K562 (cell line): Measurements from ENCODE around the gene AGPAT3. TPM values are rescaled to one million over a fixed set of nuclear protein-coding genes. Genes with fewer than 3 reads are reported as not detected.

Experiments
- ATAC-seq: fragments of 200-7000 bp; cut with Tn5 transposase; 3 replicates; pipeline ENCODE4 v1.9.1; 2020; ENCODE audit warnings: moderate library complexity
- BruUV-seq: library from RNA; stranded (reverse); fragments of 400-500 nt; replicated peaks from 2 replicates; lab custom pipeline; 2021; lab: Mats Ljungman, UMichigan
- CTCF ChIA-PET: fragments of 300-600 bp; formaldehyde crosslinking; extraction: SDS; loops from one replicate; lab custom pipeline; 2021; ENCODE audit warnings: low intra/inter-chr PET ratio; lab: Yijun Ruan, JAX
- POLR2A ChIA-PET: fragments of 300-600, 350-650 bp; sonication (Branson Sonifier 250); formaldehyde crosslinking; extraction: SDS; loops from one replicate; lab custom pipeline; 2021; ENCODE audit warnings: antibody characterized with exemption, inconsistent platforms; lab: Yijun Ruan, JAX
- DNase-seq, 4 experiments: peaks; one replicate each; pipeline versions ENCODE4 v3.0.0 to v3.0.0-alpha.2; 2011 to 2018; ENCODE audit warnings: low spot score in 3 of 4, mixed read lengths in 3 of 4; ENCODE audit errors: extremely low read depth in 1 of 4
- FAIRE-seq: peaks from 2 replicates; lab custom pipeline; 2011; peaks lifted over from hg19 to GRCh38; lab: Jason Lieb, UNC
- H2AFZ ChIP-seq: 2 replicates; pipeline ENCODE4 v1.6.0; 2011; ENCODE audit warnings: low read depth, low read length, control low read depth, inconsistent platforms
- H3K27ac ChIP-seq: fragments of 200-600 bp; 3 replicates; pipeline ENCODE4 v1.8.0; 2011; ENCODE audit warnings: low read depth, mild to moderate bottlenecking, control low read depth, inconsistent platforms, low read length, moderate library complexity, mixed read lengths; ENCODE audit errors: extremely low read depth
- H3K27me3 ChIP-seq, 2 experiments: fragments of 300-600 bp in 1 of 2; 2 replicates in 1 of 2; 3 replicates in 1 of 2; pipeline versions ENCODE4 v1.6.0 to v1.8.0; 2011; ENCODE audit warnings: inconsistent platforms in 2 of 2, low read length in 2 of 2, mild to moderate bottlenecking in 1 of 2, mixed read lengths in 1 of 2, moderate library complexity in 1 of 2; ENCODE audit not compliant: control insufficient read depth in 2 of 2, insufficient read depth in 2 of 2
- H3K36me3 ChIP-seq: fragments of 300-600 bp; 3 replicates; pipeline ENCODE4 v1.8.0; 2011; ENCODE audit warnings: mild to moderate bottlenecking, low read length, inconsistent platforms; ENCODE audit not compliant: control insufficient read depth, insufficient read depth
- H3K4me1 ChIP-seq, 2 experiments: fragments of 200-600 bp in 1 of 2; replicated peaks in 1 of 2; 2 replicates in 1 of 2; 3 replicates in 1 of 2; pipeline versions ENCODE4 v1.5.1 to v1.8.0; 2011; ENCODE audit warnings: inconsistent platforms in 2 of 2, low read length in 2 of 2, mild to moderate bottlenecking in 1 of 2, mixed read lengths in 1 of 2, moderate library complexity in 1 of 2; ENCODE audit not compliant: control insufficient read depth in 2 of 2, insufficient read depth in 2 of 2
- H3K4me2 ChIP-seq: 2 replicates; pipeline ENCODE4 v1.6.1; 2011; ENCODE audit warnings: low read length, control low read depth, inconsistent platforms, mixed read lengths; ENCODE audit not compliant: insufficient read depth
- H3K4me3 ChIP-seq: fragments of 200-600 bp; sonication (generic), shearing (Covaris generic); 2 replicates; pipeline ENCODE4 v1.5.1; 2016; ENCODE audit warnings: control low read depth, inconsistent platforms
- H3K79me2 ChIP-seq: fragments of 200-600 bp; 3 replicates; pipeline ENCODE4 v1.8.0; 2011; ENCODE audit warnings: low read length, inconsistent platforms; ENCODE audit not compliant: control insufficient read depth, insufficient read depth
- H3K9ac ChIP-seq, 2 experiments: 2 replicates each; pipeline versions ENCODE4 v1.6.0 to v1.6.1; 2011; ENCODE audit warnings: low read depth in 2 of 2, low read length in 2 of 2, control low read depth in 1 of 2, inconsistent platforms in 1 of 2, mild to moderate bottlenecking in 1 of 2, mixed read lengths in 1 of 2; ENCODE audit not compliant: insufficient read depth in 1 of 2
- H3K9me1 ChIP-seq: one replicate; pipeline ENCODE4 v1.6.0; 2011; ENCODE audit warnings: inconsistent platforms, mild to moderate bottlenecking, low read length, moderate library complexity; ENCODE audit not compliant: control insufficient read depth, insufficient read depth
- H3K9me3 ChIP-seq: replicated peaks from 2 replicates; pipeline ENCODE4 v1.5.1; 2011; ENCODE audit warnings: low read depth, low read length, inconsistent platforms; ENCODE audit not compliant: control insufficient read depth, insufficient read depth
- H4K20me1 ChIP-seq: replicated peaks from 2 replicates; pipeline ENCODE4 v1.6.1; 2011; ENCODE audit warnings: low read length, inconsistent platforms, mixed read lengths; ENCODE audit not compliant: control insufficient read depth, insufficient read depth
- CSDE1 ChIP-seq, 2 experiments: fragments of 450-650 bp; IDR thresholded peaks; 2 replicates each; pipeline ENCODE4 v1.6.1; 2016; ENCODE audit warnings: mild to moderate bottlenecking in 1 of 2
- NFIC ChIP-seq: fragments of 450-650 bp; IDR thresholded peaks from 2 replicates; pipeline ENCODE4 v1.6.1; 2017; ENCODE audit warnings: mild to moderate bottlenecking, inconsistent platforms
- ZNF165 ChIP-seq: fragments of 250-450 bp; sonication (Bioruptor Pico); IDR thresholded peaks from 2 replicates; pipeline ENCODE4 v1.4.0; 2020; ENCODE audit warnings: borderline replicate concordance
- ZNF507 ChIP-seq: conservative IDR thresholded peaks from 2 replicates; pipeline ENCODE4 v1.6.1; 2017; ENCODE audit warnings: missing genetic modification characterization, missing compliant biosample characterization
- WGBS: fragments of 100-300 bp; shearing (Covaris generic); methylation state at CpG from one replicate; pipeline ENCODE4 v1.1.6; 2016; ENCODE audit warnings: low coverage, mixed read lengths; ENCODE audit not compliant: insufficient coverage; ENCODE audit errors: missing lambda C conversion rate; 5-methylcytosine and 5-hydroxymethylcytosine counted together
- in situ Hi-C: fragments of 300-500 bp; cut with MboI; formaldehyde crosslinking; loops from 4 replicates; pipeline ENCODE4 v1.15.0; 2018; ENCODE audit warnings: inconsistent platforms, mixed read lengths
- intact Hi-C: fragments of 100-400 bp; cut with micrococcal nuclease; formaldehyde crosslinking; loops from 2 replicates; pipeline ENCODE4 v1.14.2; 2022
- polyA plus RNA-seq, 8 experiments: library from polyadenylated mRNA; depleted of rRNA in 4 of 8; stranded (reverse) in 5 of 8; unstranded in 3 of 8; fragments of >200 nt; fragmentation: Nextera tagmentation in 2 of 8; fragmentation: Illumina TruSeq in 1 of 8; extraction: Ambion mirVana in 2 of 8; extraction: Trizol in 1 of 8; gene quantifications; 2 replicates each; pipeline versions ENCODE4 v1.2.1 to v1.2.3, GENCODE V29; 2011 to 2014; ENCODE audit warnings: inconsistent platforms in 1 of 8, missing spikeins in 1 of 8
- total RNA-seq, 7 experiments: library from RNA; depleted of rRNA in 6 of 7; stranded (reverse); fragments of >200 nt in 6 of 7; fragmentation: Illumina TruSeq in 2 of 7; extraction: Trizol in 2 of 7; gene quantifications; 2 replicates each; pipeline versions ENCODE4 v1.2.1 to v1.2.3, GENCODE V29; 2011 to 2021; ENCODE audit warnings: low replicate concordance in 1 of 7
- TF ChIP-seq, protein P1 (sequence below): fragments of 450-650 bp; formaldehyde crosslinking; IDR thresholded peaks from 2 replicates; pipeline ENCODE4 v1.4.0; 2022; ENCODE audit warnings: missing genetic modification characterization

The AGPAT3 gene
- total and polyA plus RNA-seq, 9 of the 15 experiments (the other 6 are each of a cell fraction or from before 2014, with no cell fraction given): 1.5 to 88.4 (median 35.7) TPM

DNA sequence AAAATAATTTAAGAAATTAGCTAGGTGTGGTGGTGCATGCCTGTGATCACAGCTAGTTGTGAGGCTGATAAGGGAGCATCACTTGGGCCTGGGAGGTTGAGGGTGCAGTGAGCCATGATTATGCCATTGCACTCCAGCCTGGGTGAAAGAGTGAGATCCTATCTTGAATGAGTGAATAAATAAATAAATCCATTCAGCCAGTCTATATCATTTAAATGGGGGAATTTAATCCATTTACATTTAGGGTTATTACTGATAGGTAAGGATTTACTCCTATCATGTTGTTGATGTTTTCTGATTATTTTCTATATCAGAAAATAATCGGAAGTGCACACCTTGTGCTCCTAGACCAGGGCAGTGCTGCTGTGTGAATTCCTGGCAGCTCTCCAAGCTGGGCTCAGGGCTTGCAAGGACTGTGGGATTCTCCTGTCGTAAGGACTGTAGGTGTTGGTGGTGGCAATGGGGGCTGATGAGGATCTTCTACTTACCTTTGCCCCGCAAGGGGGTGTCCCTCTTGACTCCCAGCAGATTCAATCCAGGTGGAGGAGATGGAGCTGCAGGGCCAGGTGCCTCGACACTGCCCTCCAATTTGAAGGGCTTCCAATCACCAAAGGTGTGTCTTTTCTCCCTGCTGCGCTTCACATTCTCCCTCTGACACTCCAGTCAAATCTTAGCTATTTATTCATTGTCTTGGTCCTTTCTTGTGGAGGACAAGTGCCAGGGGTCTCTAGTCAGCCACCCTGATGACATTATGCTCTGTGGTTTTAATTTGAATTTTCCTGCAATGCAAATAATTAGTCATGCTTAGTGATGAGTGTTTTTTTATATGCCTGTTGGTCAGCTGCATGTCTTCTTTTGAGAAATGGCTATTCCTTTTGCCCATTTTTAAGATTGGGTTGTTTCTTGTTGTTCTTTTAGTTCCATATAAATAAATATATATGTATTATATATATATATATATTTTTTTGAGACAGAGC is 133.0 kb downstream of the AGPAT3 start:
- no TSS peak for BruUV-seq
- H3K27me3 ChIP-seq: peaks cover 41 to 50% of the 10 kb centered on the region in 2 experiments
- no peak for TF ChIP-seq ZNF165
- TF ChIP-seq ZNF507 (tag): peak; percentile 90
- peak; percentile 65 for TF ChIP-seq NFIC
- TF ChIP-seq, protein P1, sequence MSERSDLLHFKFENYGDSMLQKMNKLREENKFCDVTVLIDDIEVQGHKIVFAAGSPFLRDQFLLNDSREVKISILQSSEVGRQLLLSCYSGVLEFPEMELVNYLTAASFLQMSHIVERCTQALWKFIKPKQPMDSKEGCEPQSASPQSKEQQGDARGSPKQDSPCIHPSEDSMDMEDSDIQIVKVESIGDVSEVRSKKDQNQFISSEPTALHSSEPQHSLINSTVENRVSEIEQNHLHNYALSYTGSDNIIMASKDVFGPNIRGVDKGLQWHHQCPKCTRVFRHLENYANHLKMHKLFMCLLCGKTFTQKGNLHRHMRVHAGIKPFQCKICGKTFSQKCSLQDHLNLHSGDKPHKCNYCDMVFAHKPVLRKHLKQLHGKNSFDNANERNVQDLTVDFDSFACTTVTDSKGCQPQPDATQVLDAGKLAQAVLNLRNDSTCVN (CRISPR knock-in tag): no peak
- TF ChIP-seq CSDE1 (IDR thresholded peaks at IDR 0.05): no peak
- H3K27ac ChIP-seq: no peak overlapping the region
- ATAC-seq (no peak), FAIRE-seq (no peak), DNase-seq (no peak)
- ChIA-PET POLR2A (interaction anchor here (0.6 to 1.3 kb wide), 4 partner anchors 16 to 405 kb away, joined by 3 to 6 read pairs (median 4); partner anchors contain the start of gene PFKL), CTCF (no interaction called here)
- WGBS: 11% methylated on average over 5 of the region's 5 CpGs
- no peak overlapping the region for H3K4me3 ChIP-seq
- no peaks in the 10 kb centered on the region for H3K9me1 ChIP-seq
- no peak overlapping the region for H3K4me2 ChIP-seq
- H3K36me3 ChIP-seq: no peaks in the 10 kb centered on the region
- H3K9me3 ChIP-seq: no peaks in the 10 kb centered on the region; the same call in 1 of the 2 replicates
- intact Hi-C loops (no loop called here), in situ Hi-C loops (no loop called here)
- H3K9ac ChIP-seq: no peak overlapping the region
- peaks cover 0 to 18% of the 10 kb centered on the region in 2 experiments; a peak in 2 of 5 replicates for H3K4me1 ChIP-seq
- H2AFZ ChIP-seq: no peak overlapping the region
- H4K20me1 ChIP-seq: no peaks in the 10 kb centered on the region; the same call in 1 of the 2 replicates
- H3K79me2 ChIP-seq: no peaks in the 10 kb centered on the region
